ENCODE results near the gene PLCB4. TPM values are rescaled to one million over a fixed set of nuclear protein-coding genes. Genes with fewer than 3 reads are reported as not detected.

PLCB4 gene
- total and polyA plus RNA-seq, 8 donors: 0.56 to 9.3 (median 2.3) TPM

DNA sequence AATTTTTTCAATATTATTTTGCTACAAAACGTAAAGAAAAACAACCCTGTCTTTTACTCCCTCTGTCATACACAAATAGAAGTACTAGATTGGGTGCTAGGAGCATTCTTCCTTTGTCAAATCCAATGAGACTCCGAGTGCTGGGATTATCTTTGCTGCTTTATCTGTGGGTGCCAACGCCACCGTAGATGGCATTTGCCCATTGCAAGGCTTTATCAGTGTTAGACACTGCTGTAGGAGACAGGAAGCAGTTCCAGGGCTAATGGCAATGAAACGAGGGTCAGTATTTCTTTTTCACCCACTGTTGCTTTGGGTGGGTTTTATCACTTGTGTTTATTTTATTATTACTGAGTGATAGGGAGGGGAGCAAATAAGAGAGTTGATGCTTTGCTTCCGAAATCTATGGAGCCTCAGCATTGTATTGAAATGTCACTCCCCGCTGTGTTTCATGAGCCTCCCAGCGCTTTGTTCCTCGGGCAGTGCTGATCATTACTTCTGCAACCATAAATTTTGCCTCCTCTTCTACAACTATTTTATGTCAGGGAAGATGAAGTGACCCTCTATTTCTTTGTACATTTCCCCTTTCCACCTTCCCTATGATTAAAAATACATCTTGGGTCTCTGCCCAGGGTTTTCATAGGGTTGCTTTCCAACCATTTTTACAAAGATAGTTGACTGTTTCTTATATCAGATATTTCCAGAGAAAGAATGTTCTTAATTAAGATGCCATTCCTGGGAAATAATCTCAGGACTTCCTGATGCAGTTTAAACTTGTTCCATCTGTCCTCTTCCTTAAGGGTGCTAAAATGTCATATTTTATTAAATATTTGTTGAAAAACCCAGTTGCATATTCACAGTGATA is 358.8 kb downstream of the PLCB4 start:
- no peak for FAIRE-seq
- Histone ChIP-seq H3K4me1 (no peaks in the 10 kb centered on the region), H3K27ac (no peak overlapping the region), H3K27me3 (no peaks in the 10 kb centered on the region), H3K4me3 (no peak overlapping the region), H3K9me3 (no peaks in the 10 kb centered on the region), H3K36me3 (no peaks in the 10 kb centered on the region)
- intact Hi-C loops (cut with DNase I): no loop called here
- ATAC-seq: no peak
- DNase-seq: no peak
- WGBS, 2 donors: 62 to 63% methylated on average over 9 of the region's 9 CpGs
- TF ChIP-seq, protein P1, sequence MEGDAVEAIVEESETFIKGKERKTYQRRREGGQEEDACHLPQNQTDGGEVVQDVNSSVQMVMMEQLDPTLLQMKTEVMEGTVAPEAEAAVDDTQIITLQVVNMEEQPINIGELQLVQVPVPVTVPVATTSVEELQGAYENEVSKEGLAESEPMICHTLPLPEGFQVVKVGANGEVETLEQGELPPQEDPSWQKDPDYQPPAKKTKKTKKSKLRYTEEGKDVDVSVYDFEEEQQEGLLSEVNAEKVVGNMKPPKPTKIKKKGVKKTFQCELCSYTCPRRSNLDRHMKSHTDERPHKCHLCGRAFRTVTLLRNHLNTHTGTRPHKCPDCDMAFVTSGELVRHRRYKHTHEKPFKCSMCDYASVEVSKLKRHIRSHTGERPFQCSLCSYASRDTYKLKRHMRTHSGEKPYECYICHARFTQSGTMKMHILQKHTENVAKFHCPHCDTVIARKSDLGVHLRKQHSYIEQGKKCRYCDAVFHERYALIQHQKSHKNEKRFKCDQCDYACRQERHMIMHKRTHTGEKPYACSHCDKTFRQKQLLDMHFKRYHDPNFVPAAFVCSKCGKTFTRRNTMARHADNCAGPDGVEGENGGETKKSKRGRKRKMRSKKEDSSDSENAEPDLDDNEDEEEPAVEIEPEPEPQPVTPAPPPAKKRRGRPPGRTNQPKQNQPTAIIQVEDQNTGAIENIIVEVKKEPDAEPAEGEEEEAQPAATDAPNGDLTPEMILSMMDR (IDR thresholded peaks at IDR 0.05): no peak

DNA sequence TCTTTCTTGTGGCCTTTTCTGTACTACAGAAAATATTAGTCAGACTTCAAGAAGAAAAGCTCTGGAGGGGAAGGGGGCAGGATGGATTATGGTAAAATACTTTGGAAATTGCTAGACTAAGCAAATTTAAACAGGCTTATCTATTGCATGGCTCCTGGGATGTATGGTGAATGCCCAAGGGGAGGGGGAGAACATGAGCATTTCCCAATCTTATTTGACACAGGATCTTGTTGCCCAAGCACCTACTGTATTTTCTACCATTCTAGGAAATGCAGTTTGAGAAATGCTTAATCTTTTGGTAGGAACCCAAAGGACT is 359.4 kb downstream of the PLCB4 start:
- H3K27me3 ChIP-seq: no peaks in the 10 kb centered on the region
- intact Hi-C loops (cut with DNase I): no loop called here
- no peak for FAIRE-seq
- DNase-seq: no peak
- no peak for ATAC-seq
- no peaks in the 10 kb centered on the region for H3K4me1 ChIP-seq
- no peak overlapping the region for H3K27ac ChIP-seq
- no peaks in the 10 kb centered on the region for H3K9me3 ChIP-seq
- H3K36me3 ChIP-seq: no peaks in the 10 kb centered on the region
- TF ChIP-seq, protein P1 (IDR thresholded peaks at IDR 0.05): no peak
- no peak overlapping the region for H3K4me3 ChIP-seq

DNA sequence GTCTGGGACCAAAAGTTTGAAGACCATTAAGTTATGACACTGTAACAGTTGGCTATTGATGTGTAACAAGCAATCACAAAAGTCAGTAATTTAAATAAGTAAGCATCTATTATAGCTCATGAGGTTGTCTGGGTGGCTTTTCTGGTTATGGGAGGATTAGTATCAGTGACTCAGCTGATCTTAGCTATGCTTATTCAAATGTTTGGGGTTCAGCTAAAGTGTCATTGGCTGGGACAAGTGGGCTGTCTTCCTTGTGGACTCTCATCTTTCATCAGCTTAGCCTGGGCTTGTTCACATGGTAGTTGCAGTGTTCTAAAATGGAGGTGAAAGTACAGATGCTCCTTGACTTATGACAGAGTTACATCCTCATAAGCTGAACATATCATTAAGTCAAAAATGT is 370.9 kb downstream of the PLCB4 start:
- Histone ChIP-seq H3K4me3 (no peak overlapping the region), H3K9me3 (no peaks in the 10 kb centered on the region), H3K36me3 (no peaks in the 10 kb centered on the region), H3K4me1 (no peaks in the 10 kb centered on the region), H3K27ac (no peak overlapping the region), H3K27me3 (no peaks in the 10 kb centered on the region)
- DNase-seq (no peak), FAIRE-seq (no peak), ATAC-seq (no peak)
- intact Hi-C loops (cut with DNase I): no loop called here
- TF ChIP-seq, protein P1 (IDR thresholded peaks at IDR 0.05): no peak

DNA sequence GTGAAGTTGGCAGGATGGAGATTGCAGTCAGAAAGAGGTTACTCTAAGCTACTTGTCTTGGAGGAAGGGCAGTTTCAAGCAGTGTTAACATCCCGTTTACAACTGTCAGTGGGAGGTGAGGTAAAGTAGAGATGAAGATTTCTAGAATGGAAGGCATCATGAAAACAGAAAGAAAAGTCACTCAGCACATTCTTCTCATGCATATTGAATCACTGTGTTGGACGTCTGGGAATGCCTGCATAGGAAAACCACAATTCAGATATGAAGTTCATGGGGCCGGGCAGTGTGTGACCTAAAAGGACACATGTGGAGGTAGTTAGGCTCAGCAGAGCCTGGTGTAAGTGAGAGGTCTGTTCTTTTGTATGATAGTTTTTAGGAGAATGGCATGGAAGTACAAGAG is 372.0 kb downstream of the PLCB4 start:
- no peaks in the 10 kb centered on the region for H3K27me3 ChIP-seq
- no peak for ATAC-seq
- no peaks in the 10 kb centered on the region for H3K36me3 ChIP-seq
- DNase-seq: no peak
- 54% methylated on average over 3 of the region's 3 CpGs for WGBS, 2 donors
- H3K4me3 ChIP-seq: no peak overlapping the region
- TF ChIP-seq, protein P1 (IDR thresholded peaks at IDR 0.05): no peak
- intact Hi-C loops (cut with DNase I): no loop called here
- H3K9me3 ChIP-seq: no peaks in the 10 kb centered on the region
- no peaks in the 10 kb centered on the region for H3K4me1 ChIP-seq
- FAIRE-seq: no peak
- H3K27ac ChIP-seq: no peak overlapping the region

DNA sequence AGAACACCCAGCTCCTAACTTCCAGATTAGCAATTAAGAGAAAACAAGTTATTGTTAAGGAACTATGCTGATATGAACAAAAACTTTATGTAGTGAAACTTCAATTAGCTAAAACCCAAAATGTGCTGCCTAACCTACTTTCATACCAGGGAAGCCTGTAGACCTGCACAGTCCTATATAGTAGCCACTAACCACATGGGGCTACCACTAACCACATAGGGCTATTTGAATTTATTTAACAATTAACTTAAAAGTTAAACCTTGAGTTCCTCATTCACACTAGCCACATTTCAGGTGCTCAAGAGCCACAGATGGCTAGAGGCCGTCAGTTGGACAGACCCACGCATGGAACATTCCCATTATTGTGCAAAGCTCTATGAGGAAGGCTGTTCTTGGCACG is 373.1 kb downstream of the PLCB4 start:
- Histone ChIP-seq H3K9me3 (no peaks in the 10 kb centered on the region), H3K4me1 (no peaks in the 10 kb centered on the region), H3K27ac (no peak overlapping the region), H3K4me3 (no peak overlapping the region), H3K36me3 (no peaks in the 10 kb centered on the region), H3K27me3 (no peaks in the 10 kb centered on the region)
- 87 to 95% methylated on average over 3 of the region's 3 CpGs for WGBS, 2 donors
- DNase-seq (no peak), ATAC-seq (no peak), FAIRE-seq (no peak)
- intact Hi-C loops (cut with DNase I): no loop called here
- TF ChIP-seq, protein P1 (IDR thresholded peaks at IDR 0.05): no peak

Data from pancreas (tissue), 10 donors.